Panc1 (cell line): ENCODE measurements around the gene CHST15.

Experiments used
- CTCF ChIP-seq: fragments of 450-650 bp; IDR thresholded peaks from 2 replicates; pipeline ENCODE4 v1.5.1; 2017; ENCODE audit warnings: mild to moderate bottlenecking
- SIN3A ChIP-seq: IDR thresholded peaks from 2 replicates; pipeline ENCODE4 v1.6.1; 2012; ENCODE audit warnings: low read depth, mild to moderate bottlenecking, low read length, moderate library complexity, borderline replicate concordance; ENCODE audit not compliant: insufficient read depth

GRCh38 chr10:124132306-124132705 lies 38.9 kb upstream of the CHST15 start:
- TF ChIP-seq SIN3A: no peak
- TF ChIP-seq CTCF: no peak
